Measurements from ENCODE around the gene NAALADL2.

DNA sequence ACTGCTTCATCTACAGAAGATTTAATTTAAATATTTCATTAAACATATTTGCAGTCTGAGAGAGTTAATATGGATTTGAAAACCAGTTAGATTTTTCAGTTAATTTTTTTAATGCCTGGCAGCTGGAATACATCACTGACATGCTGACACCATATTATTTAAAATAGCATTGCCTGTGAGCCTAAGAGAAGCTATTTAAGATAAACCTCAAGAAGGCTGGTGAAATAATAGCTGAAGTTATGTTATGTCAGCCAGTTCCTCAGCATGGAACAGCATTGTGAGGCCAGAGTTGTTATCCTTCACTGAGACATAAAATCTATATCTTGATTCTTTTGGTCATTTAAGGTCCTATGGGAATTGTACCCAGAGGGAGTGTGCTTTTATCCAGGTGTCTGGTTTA, 705.2 kb downstream of the NAALADL2 start:
- TF ChIP-seq EZH2 (IDR thresholded peaks at IDR 0.05) (no peak), EZH2phosphoT487 (IDR thresholded peaks at IDR 0.05) (no peak)
- TF ChIP-seq, protein P1, sequence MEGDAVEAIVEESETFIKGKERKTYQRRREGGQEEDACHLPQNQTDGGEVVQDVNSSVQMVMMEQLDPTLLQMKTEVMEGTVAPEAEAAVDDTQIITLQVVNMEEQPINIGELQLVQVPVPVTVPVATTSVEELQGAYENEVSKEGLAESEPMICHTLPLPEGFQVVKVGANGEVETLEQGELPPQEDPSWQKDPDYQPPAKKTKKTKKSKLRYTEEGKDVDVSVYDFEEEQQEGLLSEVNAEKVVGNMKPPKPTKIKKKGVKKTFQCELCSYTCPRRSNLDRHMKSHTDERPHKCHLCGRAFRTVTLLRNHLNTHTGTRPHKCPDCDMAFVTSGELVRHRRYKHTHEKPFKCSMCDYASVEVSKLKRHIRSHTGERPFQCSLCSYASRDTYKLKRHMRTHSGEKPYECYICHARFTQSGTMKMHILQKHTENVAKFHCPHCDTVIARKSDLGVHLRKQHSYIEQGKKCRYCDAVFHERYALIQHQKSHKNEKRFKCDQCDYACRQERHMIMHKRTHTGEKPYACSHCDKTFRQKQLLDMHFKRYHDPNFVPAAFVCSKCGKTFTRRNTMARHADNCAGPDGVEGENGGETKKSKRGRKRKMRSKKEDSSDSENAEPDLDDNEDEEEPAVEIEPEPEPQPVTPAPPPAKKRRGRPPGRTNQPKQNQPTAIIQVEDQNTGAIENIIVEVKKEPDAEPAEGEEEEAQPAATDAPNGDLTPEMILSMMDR (IDR thresholded peaks at IDR 0.05) = no peak

Data from neural progenitor cell (in vitro differentiated cells).